Activated CD8-positive, alpha-beta memory T cell treated with anti-CD3 and anti-CD28 coated beads, Interleukin-2, amount 10 ng/mL, durations not matched to agents 7 days and 5 days (primary cell): ENCODE data around the gene TANGO2. TPM values are rescaled to one million over a fixed set of nuclear protein-coding genes. Genes with fewer than 3 reads are reported as not detected.

Experiments used
- ATAC-seq: fragments of 150-1000 bp; cut with Tn5 transposase; one replicate; pipeline ENCODE4 v1.10.0; 2021; ENCODE audit warnings: moderate library complexity
- CTCF ChIA-PET: fragments of 350-600 bp; sonication (Branson Sonifier 250); formaldehyde crosslinking; loops from one replicate; lab custom pipeline; 2021; ENCODE audit warnings: antibody characterized with exemption; lab: Charles Lee
- DNase-seq: peaks from one replicate; pipeline ENCODE4 v3.0.0-alpha.2; 2020
- H3K27ac Mint-ChIP-seq: one replicate; pipeline ENCODE4 v1.8.0; 2021; ENCODE audit warnings: mild to moderate bottlenecking, mixed read lengths
- H3K27me3 Mint-ChIP-seq: one replicate; pipeline ENCODE4 v1.8.0; 2021; ENCODE audit warnings: mixed read lengths
- H3K36me3 Mint-ChIP-seq: one replicate; pipeline ENCODE4 v1.8.0; 2021; ENCODE audit warnings: mild to moderate bottlenecking, mixed read lengths
- H3K4me1 Mint-ChIP-seq: one replicate; pipeline ENCODE4 v1.8.0; 2021; ENCODE audit warnings: mixed read lengths
- H3K4me3 Mint-ChIP-seq: one replicate; pipeline ENCODE4 v1.8.0; 2021; ENCODE audit warnings: mild to moderate bottlenecking, moderate library complexity, mixed read lengths
- H3K9me3 Mint-ChIP-seq: one replicate; pipeline ENCODE4 v1.8.0; 2022; ENCODE audit warnings: low read depth, mixed read lengths
- total RNA-seq, 2 experiments: library from RNA; stranded (reverse); gene quantifications; one replicate each; pipeline ENCODE4 v1.2.3, GENCODE V29; 2021

Gene TANGO2
- total RNA-seq, 2 experiments from 2014 or later, result 36.7 to 44.5 TPM

GRCh38 chr22:20033045-20033706 is 12.3 kb downstream of the TANGO2 start:
- Mint-ChIP-seq H3K27me3 (no peaks in the 10 kb centered on the region), H3K27ac (no peak overlapping the region), H3K36me3 (peaks cover 12% of the 10 kb centered on the region), H3K9me3 (no peaks in the 10 kb centered on the region), H3K4me1 (peaks cover 41% of the 10 kb centered on the region), H3K4me3 (no peak overlapping the region)
- ATAC-seq (no peak), DNase-seq (no peak)
- CTCF ChIA-PET, result interaction anchor here (0.8 to 2.9 kb wide), 2 partner anchors 19 to 26 kb away, joined by 4 to 5 read pairs; no protein-coding TSS in a partner anchor

GRCh38 chr22:20034143-20034542 is 13.2 kb downstream of the TANGO2 start:
- Mint-ChIP-seq H3K9me3 (no peaks in the 10 kb centered on the region), H3K27ac (no peak overlapping the region), H3K4me3 (no peak overlapping the region), H3K36me3 (peaks cover 15% of the 10 kb centered on the region), H3K27me3 (no peaks in the 10 kb centered on the region), H3K4me1 (peaks cover 39% of the 10 kb centered on the region)
- CTCF ChIA-PET, result interaction anchor here (0.5 to 2.9 kb wide), 3 partner anchors 21 to 911 kb away, joined by 3 to 5 read pairs (median 4); no protein-coding TSS in a partner anchor
- ATAC-seq (no peak), DNase-seq (no peak)

GRCh38 chr22:20035375-20036083 is 14.6 kb downstream of the TANGO2 start:
- CTCF ChIA-PET, result interaction anchor here (1.4 to 2.9 kb wide), 2 partner anchors 22 to 24 kb away, joined by 4 to 5 read pairs; no protein-coding TSS in a partner anchor
- no peak for DNase-seq
- H3K27ac Mint-ChIP-seq, result no peak overlapping the region
- no peaks in the 10 kb centered on the region for H3K9me3 Mint-ChIP-seq
- H3K4me1 Mint-ChIP-seq, result peaks cover 39% of the 10 kb centered on the region
- H3K4me3 Mint-ChIP-seq, result no peak overlapping the region
- H3K27me3 Mint-ChIP-seq, result no peaks in the 10 kb centered on the region
- H3K36me3 Mint-ChIP-seq, result peaks cover 15% of the 10 kb centered on the region
- no peak for ATAC-seq

GRCh38 chr22:20036084-20036482 is 15.2 kb downstream of the TANGO2 start:
- DNase-seq, result no peak
- no peak overlapping the region for H3K4me3 Mint-ChIP-seq
- H3K9me3 Mint-ChIP-seq, result no peaks in the 10 kb centered on the region
- CTCF ChIA-PET, result interaction anchor here (2.9 kb wide), 1 partner anchor 23 kb away, joined by 5 read pairs; no protein-coding TSS in a partner anchor
- H3K27me3 Mint-ChIP-seq, result no peaks in the 10 kb centered on the region
- peaks cover 38% of the 10 kb centered on the region for H3K4me1 Mint-ChIP-seq
- no peak overlapping the region for H3K27ac Mint-ChIP-seq
- ATAC-seq, result no peak
- H3K36me3 Mint-ChIP-seq, result peaks cover 15% of the 10 kb centered on the region

GRCh38 chr22:20036535-20037392 is 15.9 kb downstream of the TANGO2 start:
- CTCF ChIA-PET, result no interaction called here
- DNase-seq (no peak), ATAC-seq (no peak)
- H3K9me3 Mint-ChIP-seq, result no peaks in the 10 kb centered on the region
- peaks cover 15% of the 10 kb centered on the region for H3K36me3 Mint-ChIP-seq
- peaks cover 32% of the 10 kb centered on the region for H3K4me1 Mint-ChIP-seq
- H3K27me3 Mint-ChIP-seq, result no peaks in the 10 kb centered on the region
- H3K4me3 Mint-ChIP-seq, result no peak overlapping the region
- H3K27ac Mint-ChIP-seq, result peak overlapping the region; percentile 29

GRCh38 chr22:20037419-20037818 is 16.5 kb downstream of the TANGO2 start:
- peaks cover 15% of the 10 kb centered on the region for H3K36me3 Mint-ChIP-seq
- CTCF ChIA-PET, result no interaction called here

GRCh38 chr22:20038574-20038973 is 17.7 kb downstream of the TANGO2 start:
- Mint-ChIP-seq H3K4me1 (peaks cover 22% of the 10 kb centered on the region), H3K36me3 (peaks cover 18% of the 10 kb centered on the region), H3K27ac (no peak overlapping the region), H3K4me3 (no peak overlapping the region), H3K9me3 (no peaks in the 10 kb centered on the region), H3K27me3 (no peaks in the 10 kb centered on the region)
- CTCF ChIA-PET, result interaction anchor here (0.7 kb wide), 1 partner anchor 229 kb away, joined by 3 read pairs; no protein-coding TSS in a partner anchor
- DNase-seq (no peak), ATAC-seq (no peak)

More at GRCh38 chr22:20037419-20037818, 16.5 kb downstream of the TANGO2 start:
- peak overlapping the region; percentile 29 for H3K27ac Mint-ChIP-seq
- ATAC-seq (no peak), DNase-seq (no peak)
- peaks cover 25% of the 10 kb centered on the region for H3K4me1 Mint-ChIP-seq
- H3K27me3 Mint-ChIP-seq, result no peaks in the 10 kb centered on the region
- no peak overlapping the region for H3K4me3 Mint-ChIP-seq
- no peaks in the 10 kb centered on the region for H3K9me3 Mint-ChIP-seq

GRCh38 chr22:20039683-20040325 is 18.9 kb downstream of the TANGO2 start:
- Mint-ChIP-seq H3K4me1 (peaks cover 19% of the 10 kb centered on the region), H3K36me3 (peaks cover 21% of the 10 kb centered on the region), H3K9me3 (no peaks in the 10 kb centered on the region), H3K4me3 (no peak overlapping the region), H3K27me3 (no peaks in the 10 kb centered on the region), H3K27ac (no peak overlapping the region)
- no peak for DNase-seq
- ATAC-seq, result no peak
- CTCF ChIA-PET, result no interaction called here

GRCh38 chr22:20040327-20041200 is 19.7 kb downstream of the TANGO2 start:
- Mint-ChIP-seq H3K9me3 (no peaks in the 10 kb centered on the region), H3K27me3 (no peaks in the 10 kb centered on the region), H3K36me3 (peaks cover 21% of the 10 kb centered on the region), H3K27ac (no peak overlapping the region), H3K4me1 (peaks cover 16% of the 10 kb centered on the region), H3K4me3 (no peak overlapping the region)
- CTCF ChIA-PET, result no interaction called here
- DNase-seq, result no peak
- no peak for ATAC-seq

GRCh38 chr22:20043057-20043996 is 22.4 kb downstream of the TANGO2 start:
- Mint-ChIP-seq H3K4me1 (peaks cover 1% of the 10 kb centered on the region), H3K36me3 (peaks cover 33% of the 10 kb centered on the region), H3K27me3 (no peaks in the 10 kb centered on the region), H3K9me3 (peaks cover 5% of the 10 kb centered on the region), H3K27ac (no peak overlapping the region), H3K4me3 (no peak overlapping the region)
- CTCF ChIA-PET, result no interaction called here
- DNase-seq, result no peak
- ATAC-seq, result no peak

GRCh38 chr22:20043997-20044342 is 23.1 kb downstream of the TANGO2 start:
- Mint-ChIP-seq H3K9me3 (peaks cover 5% of the 10 kb centered on the region), H3K27me3 (no peaks in the 10 kb centered on the region), H3K36me3 (peaks cover 37% of the 10 kb centered on the region), H3K4me3 (no peak overlapping the region), H3K4me1 (peaks cover 1% of the 10 kb centered on the region), H3K27ac (no peak overlapping the region)
- DNase-seq (no peak), ATAC-seq (no peak)
- CTCF ChIA-PET, result no interaction called here
